Measurements from ENCODE around the gene COMMD3.
"Not testable (repeated sequence)": the region's sequence is repeated elsewhere in the genome, so short reads cannot be mapped to it uniquely, and the experiment has no call there.

COMMD3 gene

GRCh38 chr10:22316286-22317075 is at the start of gene COMMD3:
TSS of gene COMMD3 (plus strand) at chr10:22316388. CDS start at chr10:22316418, 30 bp downstream.
- peak; percentile 86 for DNase-seq (ENCODE audit: low spot score)

- DNase-seq (ENCODE audit: low spot score): no peak
These were observed 47.7 kb upstream of the COMMD3 start for GRCh38 chr10:22268503-22268902.

- no peak for DNase-seq (ENCODE audit: low spot score)
These were observed 44.4 kb upstream of the COMMD3 start for GRCh38 chr10:22271786-22272185.

GRCh38 chr10:22278441-22278782 is 37.8 kb upstream of the COMMD3 start:
- DNase-seq (ENCODE audit: low spot score): peak; percentile 16

GRCh38 chr10:22280078-22280477 is 36.1 kb upstream of the COMMD3 start:
- no peak for DNase-seq (ENCODE audit: low spot score)

- DNase-seq (ENCODE audit: low spot score): no peak
These were observed 31.1 kb upstream of the COMMD3 start for GRCh38 chr10:22285130-22285529.

GRCh38 chr10:22293747-22294404 is 22.3 kb upstream of the COMMD3 start:
- no peak for DNase-seq (ENCODE audit: low spot score)

GRCh38 chr10:22294694-22295093 is 21.5 kb upstream of the COMMD3 start:
- no peak for DNase-seq (ENCODE audit: low spot score)

GRCh38 chr10:22301193-22301592 is 15.0 kb upstream of the COMMD3 start:
- DNase-seq (ENCODE audit: low spot score): no peak

GRCh38 chr10:22303461-22303860 is 12.7 kb upstream of the COMMD3 start:
- no peak for DNase-seq (ENCODE audit: low spot score)

- no peak for DNase-seq (ENCODE audit: low spot score)
These were observed 10.5 kb upstream of the COMMD3 start for GRCh38 chr10:22305721-22306120.

- DNase-seq (ENCODE audit: low spot score): no peak
These were observed 7.8 kb upstream of the COMMD3 start for GRCh38 chr10:22308390-22308789.

- no peak for DNase-seq (ENCODE audit: low spot score)
These were observed 6.8 kb upstream of the COMMD3 start for GRCh38 chr10:22309180-22310000.

- not testable (repeated sequence) for DNase-seq (ENCODE audit: low spot score)
These were observed 6.2 kb upstream of the COMMD3 start for GRCh38 chr10:22310012-22310411.

- DNase-seq (ENCODE audit: low spot score): no peak
These were observed 5.3 kb upstream of the COMMD3 start for GRCh38 chr10:22310928-22311327.

GRCh38 chr10:22314852-22315251 is 1.3 kb upstream of the COMMD3 start:
- no peak for DNase-seq (ENCODE audit: low spot score)

- DNase-seq (ENCODE audit: low spot score): no peak
These were observed 518 bp upstream of the COMMD3 start for GRCh38 chr10:22315455-22316285.

- no peak for DNase-seq (ENCODE audit: low spot score)
These were observed 835 bp downstream of the COMMD3 start for GRCh38 chr10:22317076-22317370.

GRCh38 chr10:22317771-22318565 is 1.8 kb downstream of the COMMD3 start:
- no peak for DNase-seq (ENCODE audit: low spot score)

GRCh38 chr10:22318772-22319171 is 2.6 kb downstream of the COMMD3 start:
- DNase-seq (ENCODE audit: low spot score): no peak

- no peak for DNase-seq (ENCODE audit: low spot score)
These were observed 3.4 kb downstream of the COMMD3 start for GRCh38 chr10:22319547-22319979.

All from LoVo (cell line).